ENCODE data around the gene ZSCAN10.

ZSCAN10 gene

DNA sequence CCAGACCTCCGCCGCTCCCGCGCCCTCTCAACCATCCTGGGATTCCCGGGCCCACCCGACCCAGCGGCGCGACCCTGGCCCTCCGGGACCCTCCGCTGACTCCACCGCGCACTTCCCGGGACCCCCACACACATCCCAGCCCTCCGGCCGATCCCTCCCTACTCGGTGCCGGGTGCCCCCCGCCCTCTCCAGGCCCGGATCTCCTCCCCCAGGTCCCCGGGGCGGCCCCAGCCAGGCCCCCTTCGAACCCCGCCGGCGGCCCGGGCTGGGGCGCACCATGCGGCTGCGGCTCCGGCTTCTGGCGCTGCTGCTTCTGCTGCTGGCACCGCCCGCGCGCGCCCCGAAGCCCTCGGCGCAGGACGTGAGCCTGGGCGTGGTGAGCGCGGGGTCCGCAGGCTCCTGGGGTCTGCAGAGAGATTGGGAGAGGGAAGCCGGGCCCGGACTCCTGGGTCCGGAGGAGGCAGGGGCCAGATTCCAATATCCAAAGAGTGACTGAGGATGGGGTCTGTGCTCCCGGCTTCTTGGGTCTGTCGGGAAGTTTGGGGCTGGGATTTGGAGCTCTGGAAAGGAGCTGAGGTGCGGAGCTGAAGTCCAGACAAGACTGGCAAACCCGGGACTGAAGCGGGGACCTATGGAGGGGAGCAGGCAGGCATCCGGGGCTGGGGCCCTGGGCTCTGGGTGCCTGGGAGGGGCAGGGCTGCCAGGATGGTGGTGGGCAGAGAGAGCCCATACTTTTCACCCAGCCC is 52.3 kb downstream of the ZSCAN10 start:
- DNase-seq (ENCODE audit: low spot score), result no peak

DNA sequence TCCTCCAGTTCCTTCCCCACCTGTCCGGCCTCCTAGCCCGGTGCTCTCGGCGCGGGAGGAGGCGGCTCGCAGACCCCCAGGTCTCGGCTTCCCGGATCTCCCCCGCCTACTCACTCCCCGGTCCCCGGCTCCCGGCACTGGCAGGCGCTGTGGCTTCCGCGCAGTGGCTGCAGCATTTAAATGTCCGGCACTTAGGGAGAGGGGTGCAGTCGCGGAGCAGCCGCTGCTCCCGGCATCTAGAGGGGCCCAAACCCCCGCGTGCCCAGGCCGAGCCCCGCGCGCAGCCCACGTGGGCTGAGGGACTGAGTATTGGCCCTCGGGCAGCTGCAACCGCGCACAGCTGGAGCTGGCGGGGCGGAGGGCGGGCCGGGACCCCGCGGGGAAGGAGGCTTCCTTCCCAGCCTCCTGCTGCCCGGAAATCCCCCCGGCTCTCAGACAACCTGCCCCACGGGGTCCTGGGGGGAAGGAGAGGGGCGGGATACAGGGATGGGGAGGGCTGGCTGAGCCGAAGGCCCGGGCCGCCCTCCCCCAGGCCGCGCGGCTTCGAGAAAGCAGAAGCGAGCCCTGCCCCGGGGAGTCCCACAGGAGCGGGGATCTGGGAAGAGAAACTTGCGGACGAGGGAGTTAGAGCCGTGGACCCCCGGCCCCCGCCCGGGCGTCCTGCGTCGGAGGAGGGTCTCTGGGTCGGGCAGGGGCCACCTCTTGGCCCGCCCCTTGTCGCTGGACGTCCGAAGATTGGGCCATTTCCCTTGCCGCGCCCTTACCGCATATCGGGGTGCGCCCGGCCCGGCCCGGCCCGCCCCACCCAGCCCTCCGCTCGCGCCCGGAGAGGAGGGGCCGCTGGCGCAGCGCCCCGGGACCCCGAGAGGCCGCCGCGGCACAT is 53.1 kb downstream of the ZSCAN10 start, which contains the start of gene MMP25:
MMP25 (plus strand) TSS at position 804 of the 883 bp plus-strand sequence. CDS start 357 bp downstream, outside the sequence.
- no peak for DNase-seq (ENCODE audit: low spot score)

DNA sequence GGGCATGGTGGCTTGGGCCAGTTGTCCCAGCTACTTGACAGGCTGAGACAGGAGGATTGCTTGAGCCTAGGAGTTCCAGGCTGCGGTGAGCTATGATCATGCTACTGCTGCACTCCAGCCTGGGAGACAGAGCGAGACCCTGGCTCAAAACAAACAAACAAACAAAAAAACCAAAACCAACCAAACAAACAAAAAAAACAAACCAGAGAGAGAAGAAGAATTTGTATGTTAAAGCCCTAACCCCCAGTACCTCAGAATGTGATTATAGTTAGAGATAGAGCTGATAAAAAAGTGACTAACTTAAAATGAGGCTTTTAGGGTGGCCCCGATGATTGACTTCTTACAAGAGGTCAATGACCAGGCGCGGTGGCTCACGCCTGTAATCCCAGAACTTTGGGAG is 54.4 kb downstream of the ZSCAN10 start:
- no peak for DNase-seq (ENCODE audit: low spot score)

DNA sequence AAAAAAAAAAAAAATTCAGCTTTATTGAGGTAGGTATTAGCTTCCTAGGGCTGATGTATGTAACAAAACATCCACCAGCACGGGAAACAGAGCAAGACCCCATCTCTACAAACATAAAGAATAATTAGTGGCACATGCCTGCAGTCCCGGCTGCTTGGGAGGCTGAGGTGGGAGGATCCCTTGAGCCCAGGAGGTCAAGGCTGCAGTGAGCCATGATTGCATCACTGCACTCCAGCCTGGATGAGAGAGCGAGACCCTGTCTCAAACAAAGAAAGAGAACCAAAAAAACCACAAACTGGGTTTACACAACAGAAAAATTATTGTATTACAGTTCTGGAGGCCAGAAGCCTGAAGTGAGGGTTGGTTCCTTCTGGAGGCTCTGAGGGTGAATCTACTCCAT is 56.7 kb downstream of the ZSCAN10 start:
- no peak for DNase-seq (ENCODE audit: low spot score)

DNA sequence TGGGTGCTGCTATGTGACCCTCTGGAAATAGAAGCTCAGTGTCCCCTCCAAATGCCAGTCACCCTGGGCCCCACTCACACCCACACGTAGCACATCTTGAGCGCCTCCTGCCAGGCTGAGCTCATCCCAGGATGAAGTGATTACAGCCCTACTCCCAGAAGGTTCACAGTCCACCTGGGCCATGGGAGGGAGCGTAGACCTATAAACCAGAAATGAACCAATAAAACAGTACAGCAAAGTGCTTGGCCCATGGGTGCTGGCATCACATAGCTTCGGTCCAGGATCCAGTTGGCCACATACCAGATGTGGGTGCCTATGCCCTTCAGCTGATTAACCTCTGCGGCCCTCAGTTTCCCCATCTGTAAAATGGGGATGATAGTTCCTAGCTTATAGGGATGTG is 60.2 kb downstream of the ZSCAN10 start:
- no peak for DNase-seq (ENCODE audit: low spot score)

All from CD4-positive, alpha-beta T cell treated with Interleukin-2 at 100 ng/mL for 4 hours (primary cell).